Activated naive CD8-positive, alpha-beta T cell treated with anti-CD3 and anti-CD28 coated beads for 36 hours (primary cell): ENCODE measurements around the gene GIMAP6. TPM values are rescaled to one million over a fixed set of nuclear protein-coding genes. Genes with fewer than 3 reads are reported as not detected.
"Not testable (repeated sequence)": the region's sequence is repeated elsewhere in the genome, so short reads cannot be mapped to it uniquely, and the experiment has no call there.

Source experiments
- DNase-seq: peaks from one replicate; pipeline ENCODE4 v3.0.0; 2021
- H3K27ac Mint-ChIP-seq: one replicate; pipeline ENCODE4 v1.8.0; 2022; ENCODE audit warnings: mild to moderate bottlenecking, moderate library complexity, mixed read lengths
- H3K27me3 Mint-ChIP-seq: one replicate; pipeline ENCODE4 v1.8.0; 2022; ENCODE audit warnings: mild to moderate bottlenecking, mixed read lengths
- H3K36me3 Mint-ChIP-seq: one replicate; pipeline ENCODE4 v1.8.0; 2021; ENCODE audit warnings: mild to moderate bottlenecking, mixed read lengths
- H3K4me1 Mint-ChIP-seq: one replicate; pipeline ENCODE4 v1.8.0; 2021; ENCODE audit warnings: mixed read lengths
- H3K4me3 Mint-ChIP-seq: one replicate; pipeline ENCODE4 v1.8.0; 2022; ENCODE audit warnings: mild to moderate bottlenecking, moderate library complexity, mixed read lengths
- H3K9me3 Mint-ChIP-seq: one replicate; pipeline ENCODE4 v1.8.0; 2022; ENCODE audit warnings: mixed read lengths
- total RNA-seq, 2 experiments: library from RNA; stranded (reverse); gene quantifications; one replicate each; pipeline ENCODE4 v1.2.3, GENCODE V29; 2021

GIMAP6 gene
- total RNA-seq, 2 experiments from 2014 or later: 34.2 to 34.8 TPM

- Mint-ChIP-seq H3K36me3 (peaks cover 39% of the 10 kb centered on the region), H3K27ac (peak overlapping the region; percentile 78), H3K4me3 (peak overlapping the region; percentile 3), H3K27me3 (no peaks in the 10 kb centered on the region), H3K9me3 (peaks cover 18% of the 10 kb centered on the region), H3K4me1 (peaks cover 47% of the 10 kb centered on the region)
- no peak for DNase-seq
Observed at GRCh38 chr7:150620617-150621371, 11.4 kb downstream of the GIMAP6 start.

- Mint-ChIP-seq H3K4me3 (no peak overlapping the region), H3K9me3 (peaks cover 16% of the 10 kb centered on the region), H3K27me3 (no peaks in the 10 kb centered on the region), H3K4me1 (peaks cover 46% of the 10 kb centered on the region), H3K36me3 (peaks cover 32% of the 10 kb centered on the region), H3K27ac (peak overlapping the region; percentile 78)
- DNase-seq: no peak
Observed at GRCh38 chr7:150620061-150620460, 12.1 kb downstream of the GIMAP6 start.

- not testable (repeated sequence) for H3K4me3 Mint-ChIP-seq, H3K27me3 Mint-ChIP-seq, DNase-seq
- Mint-ChIP-seq H3K27ac (peak overlapping the region; percentile 83), H3K36me3 (peaks cover 31% of the 10 kb centered on the region), H3K9me3 (peaks cover 29% of the 10 kb centered on the region), H3K4me1 (peaks cover 55% of the 10 kb centered on the region)
Observed at GRCh38 chr7:150615221-150615755, 16.9 kb downstream of the GIMAP6 start.

DNA sequence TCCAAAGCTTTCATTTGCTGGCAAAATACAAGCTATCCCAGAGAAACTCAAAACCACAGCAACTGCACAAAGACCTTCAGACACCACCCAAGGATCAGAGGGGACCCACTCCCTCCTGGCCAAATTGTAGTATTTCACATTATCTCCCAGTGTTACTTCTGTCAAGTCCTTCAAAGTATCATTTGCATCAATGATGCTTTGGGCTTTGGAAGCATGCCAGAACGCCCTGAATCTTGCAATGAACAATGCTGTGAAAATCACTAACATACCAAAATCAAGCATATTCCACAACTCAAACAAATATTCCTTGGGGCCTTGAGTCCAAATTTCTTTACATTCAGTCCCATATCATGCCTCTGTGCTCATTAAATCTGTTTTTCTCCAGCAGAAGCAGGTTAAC lies 17.8 kb downstream of the GIMAP6 start:
- peak overlapping the region; percentile 83 for H3K27ac Mint-ChIP-seq
- not testable (repeated sequence) for DNase-seq, H3K27me3 Mint-ChIP-seq, H3K4me3 Mint-ChIP-seq
- peaks cover 29% of the 10 kb centered on the region for H3K9me3 Mint-ChIP-seq
- peaks cover 30% of the 10 kb centered on the region for H3K36me3 Mint-ChIP-seq
- H3K4me1 Mint-ChIP-seq: peaks cover 54% of the 10 kb centered on the region

DNA sequence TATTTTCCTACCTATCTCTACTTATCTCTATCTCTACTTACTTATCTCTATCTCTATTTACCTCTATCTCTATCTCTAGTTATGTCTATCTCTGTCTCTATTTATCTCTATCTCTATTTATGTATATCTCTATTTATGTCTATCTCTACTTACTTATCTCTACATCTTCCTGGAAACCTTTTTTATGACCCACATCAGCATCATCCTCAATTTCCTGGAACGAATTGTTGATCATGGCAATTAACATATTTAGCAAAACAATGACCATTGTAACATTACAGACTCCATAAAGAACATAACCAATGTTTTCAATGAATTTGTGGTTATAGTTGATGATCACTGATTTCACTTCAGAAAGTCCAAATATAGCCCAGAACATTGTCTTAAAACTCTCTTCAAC lies 18.3 kb downstream of the GIMAP6 start:
- Mint-ChIP-seq H3K4me1 (peaks cover 55% of the 10 kb centered on the region), H3K27me3 (no peaks in the 10 kb centered on the region), H3K36me3 (peaks cover 30% of the 10 kb centered on the region), H3K27ac (peak overlapping the region; percentile 83), H3K9me3 (peaks cover 29% of the 10 kb centered on the region), H3K4me3 (no peak overlapping the region)
- no peak for DNase-seq

DNA sequence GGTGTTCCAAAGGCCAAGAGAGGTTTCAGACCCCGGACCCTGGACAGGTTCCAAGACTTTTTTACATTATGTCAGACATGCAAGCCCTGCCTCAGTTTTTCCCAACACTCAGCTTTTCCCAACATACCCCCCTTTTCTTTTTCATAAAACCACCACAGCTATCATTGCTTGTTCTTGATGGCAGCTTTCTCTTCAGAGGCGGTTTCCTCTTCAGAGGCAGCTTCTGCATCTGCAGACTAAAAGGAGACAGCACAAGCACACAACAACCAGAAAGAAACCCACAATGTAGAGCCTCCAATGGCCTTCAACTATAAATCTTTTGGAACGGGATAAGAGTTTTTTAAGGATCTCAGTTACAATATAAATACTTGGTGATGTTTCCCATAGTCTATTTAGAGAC lies 19.3 kb downstream of the GIMAP6 start:
- Mint-ChIP-seq H3K4me1 (peaks cover 57% of the 10 kb centered on the region), H3K4me3 (no peak overlapping the region), H3K36me3 (peaks cover 25% of the 10 kb centered on the region), H3K27ac (peak overlapping the region; percentile 90), H3K9me3 (peaks cover 23% of the 10 kb centered on the region), H3K27me3 (no peaks in the 10 kb centered on the region)
- DNase-seq: no peak

DNA sequence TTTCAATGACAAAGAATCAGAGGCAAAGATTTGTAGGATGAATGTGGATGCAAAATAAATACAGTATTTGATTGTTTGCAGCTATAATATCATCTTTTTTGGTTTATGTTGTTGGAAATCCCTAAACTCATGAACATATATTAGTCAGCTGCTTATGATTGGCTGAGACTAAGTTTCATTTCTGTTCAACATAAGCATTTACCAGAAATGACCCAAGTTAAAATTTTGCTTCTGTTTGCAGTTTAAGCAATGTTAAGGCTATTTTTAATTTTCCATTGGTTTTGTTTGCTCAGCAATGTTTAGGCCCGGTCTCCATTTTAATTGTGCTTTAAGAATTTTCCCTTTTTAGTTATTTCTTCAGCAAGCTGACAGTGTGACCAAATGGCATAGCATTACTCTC lies 22.0 kb downstream of the GIMAP6 start:
- no peak overlapping the region for H3K4me3 Mint-ChIP-seq

DNA sequence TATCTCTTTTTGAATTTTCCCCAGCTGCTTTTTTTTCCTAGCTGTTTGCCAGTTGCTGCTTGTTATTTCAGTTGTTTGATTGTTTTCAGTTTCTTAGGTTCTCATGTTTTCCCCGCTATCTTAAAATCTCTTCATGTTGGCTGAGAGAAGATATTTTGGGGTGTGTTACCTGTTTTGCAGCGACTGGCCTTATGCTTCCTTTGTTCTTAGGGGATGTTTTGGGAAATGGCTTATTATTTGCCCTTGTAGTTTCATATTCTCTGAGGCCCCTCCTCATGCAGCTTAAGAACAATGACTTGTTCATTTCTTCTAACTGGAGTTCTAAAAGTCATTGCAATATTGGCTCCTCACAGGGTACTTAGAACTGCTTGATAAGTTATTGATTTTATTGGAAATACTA lies 28.6 kb downstream of the GIMAP6 start:
- H3K27me3 Mint-ChIP-seq, DNase-seq, H3K4me3 Mint-ChIP-seq: not testable (repeated sequence)
- H3K9me3 Mint-ChIP-seq: peaks cover 34% of the 10 kb centered on the region
- H3K27ac Mint-ChIP-seq: peak overlapping the region; percentile 79
- H3K36me3 Mint-ChIP-seq: peaks cover 21% of the 10 kb centered on the region
- H3K4me1 Mint-ChIP-seq: peaks cover 32% of the 10 kb centered on the region

More for the DNA sequence above, 22.0 kb downstream of the GIMAP6 start:
- Mint-ChIP-seq H3K27me3 (no peaks in the 10 kb centered on the region), H3K9me3 (peaks cover 21% of the 10 kb centered on the region), H3K4me1 (peaks cover 64% of the 10 kb centered on the region), H3K36me3 (peaks cover 16% of the 10 kb centered on the region), H3K27ac (peak overlapping the region; percentile 90)
- DNase-seq: no peak

DNA sequence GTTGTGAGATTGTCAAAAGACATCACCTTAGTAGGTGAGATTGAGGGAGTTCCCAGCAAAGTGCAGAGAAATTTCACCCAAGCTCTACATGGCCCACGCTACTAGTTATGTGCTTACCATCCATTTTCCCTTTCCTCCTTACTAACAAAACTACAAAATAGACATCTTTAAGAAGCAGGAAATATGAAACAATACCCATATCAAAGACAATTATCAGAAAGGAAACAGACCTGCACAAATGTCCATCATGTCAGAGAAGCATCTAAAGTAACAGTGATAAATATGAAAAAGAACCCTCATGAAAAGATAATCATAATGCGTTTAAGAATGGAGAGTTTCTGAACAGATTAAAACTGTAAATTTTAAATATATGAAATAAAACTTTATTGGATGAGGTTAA lies 36.8 kb downstream of the GIMAP6 start:
- Mint-ChIP-seq H3K27me3 (no peaks in the 10 kb centered on the region), H3K4me3 (no peak overlapping the region), H3K4me1 (peaks cover 21% of the 10 kb centered on the region), H3K9me3 (peaks cover 68% of the 10 kb centered on the region), H3K36me3 (peaks cover 57% of the 10 kb centered on the region), H3K27ac (peak overlapping the region; percentile 1)
- DNase-seq: no peak

- Mint-ChIP-seq H3K4me3 (no peak overlapping the region), H3K27ac (no peak overlapping the region), H3K4me1 (peaks cover 23% of the 10 kb centered on the region), H3K36me3 (peaks cover 54% of the 10 kb centered on the region), H3K9me3 (peaks cover 65% of the 10 kb centered on the region), H3K27me3 (no peaks in the 10 kb centered on the region)
- no peak for DNase-seq
Observed at GRCh38 chr7:150594805-150595204, 37.4 kb downstream of the GIMAP6 start.

GRCh38 chr7:150587551-150587950 lies 44.6 kb downstream of the GIMAP6 start:
- no peaks in the 10 kb centered on the region for H3K27me3 Mint-ChIP-seq
- H3K36me3 Mint-ChIP-seq: peaks cover 39% of the 10 kb centered on the region
- peaks cover 40% of the 10 kb centered on the region for H3K9me3 Mint-ChIP-seq
- no peak for DNase-seq
- peaks cover 41% of the 10 kb centered on the region for H3K4me1 Mint-ChIP-seq
- H3K27ac Mint-ChIP-seq: no peak overlapping the region
- no peak overlapping the region for H3K4me3 Mint-ChIP-seq

GRCh38 chr7:150586785-150587152 lies 45.4 kb downstream of the GIMAP6 start:
- H3K27ac Mint-ChIP-seq: peak overlapping the region; percentile 78
- H3K9me3 Mint-ChIP-seq: peaks cover 37% of the 10 kb centered on the region
- DNase-seq: no peak
- peaks cover 31% of the 10 kb centered on the region for H3K36me3 Mint-ChIP-seq
- H3K27me3 Mint-ChIP-seq: no peaks in the 10 kb centered on the region
- peaks cover 41% of the 10 kb centered on the region for H3K4me1 Mint-ChIP-seq
- peak overlapping the region; percentile 23 for H3K4me3 Mint-ChIP-seq

- peaks cover 40% of the 10 kb centered on the region for H3K4me1 Mint-ChIP-seq
- H3K4me3 Mint-ChIP-seq: no peak overlapping the region
- H3K36me3 Mint-ChIP-seq: peaks cover 30% of the 10 kb centered on the region
- H3K27ac Mint-ChIP-seq: peak overlapping the region; percentile 78
- H3K27me3 Mint-ChIP-seq: no peaks in the 10 kb centered on the region
- peaks cover 35% of the 10 kb centered on the region for H3K9me3 Mint-ChIP-seq
- DNase-seq: no peak
Observed at GRCh38 chr7:150586068-150586784, 46.0 kb downstream of the GIMAP6 start.

DNA sequence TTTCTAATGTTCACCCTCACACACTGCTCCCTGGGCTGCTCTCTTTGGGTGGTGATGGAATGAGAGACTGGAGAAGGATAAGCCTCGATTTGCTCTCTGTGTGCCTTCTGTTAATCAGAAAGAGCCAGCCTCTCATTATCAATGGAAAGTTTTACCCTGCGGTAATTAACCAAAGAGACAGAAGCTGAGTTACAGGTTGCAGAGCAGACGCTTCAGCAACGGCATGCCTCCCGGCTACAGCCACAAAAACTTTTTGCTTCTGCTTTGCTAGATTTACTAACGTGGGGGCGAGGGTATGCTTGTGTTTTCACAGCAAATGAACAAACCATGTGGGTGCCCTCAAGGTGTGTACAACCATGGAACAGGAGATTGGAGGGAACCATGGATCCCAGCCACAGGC lies 47.0 kb downstream of the GIMAP6 start:
- H3K4me3 Mint-ChIP-seq: peak overlapping the region; percentile 14
- peak overlapping the region; percentile 78 for H3K27ac Mint-ChIP-seq

GRCh38 chr7:150580638-150581394 lies 51.4 kb downstream of the GIMAP6 start:
- Mint-ChIP-seq H3K27me3 (no peaks in the 10 kb centered on the region), H3K4me3 (no peak overlapping the region)

More for the DNA sequence above, 47.0 kb downstream of the GIMAP6 start:
- Mint-ChIP-seq H3K4me1 (peaks cover 30% of the 10 kb centered on the region), H3K27me3 (no peaks in the 10 kb centered on the region), H3K9me3 (peaks cover 35% of the 10 kb centered on the region), H3K36me3 (peaks cover 28% of the 10 kb centered on the region)
- DNase-seq: no peak

More at GRCh38 chr7:150580638-150581394, 51.4 kb downstream of the GIMAP6 start:
- Mint-ChIP-seq H3K27ac (peak overlapping the region; percentile 21), H3K36me3 (peaks cover 58% of the 10 kb centered on the region), H3K9me3 (peaks cover 57% of the 10 kb centered on the region), H3K4me1 (peaks cover 22% of the 10 kb centered on the region)
- no peak for DNase-seq
